GM21529 (cell line): ENCODE data around the gene SMIM21.

Experiments used
- ATAC-seq: cut with Tn5 transposase; IDR thresholded peaks from one replicate; pipeline ENCODE4 v1.9.1; 2021; ENCODE audit not compliant: unreplicated experiment

The SMIM21 gene

DNA sequence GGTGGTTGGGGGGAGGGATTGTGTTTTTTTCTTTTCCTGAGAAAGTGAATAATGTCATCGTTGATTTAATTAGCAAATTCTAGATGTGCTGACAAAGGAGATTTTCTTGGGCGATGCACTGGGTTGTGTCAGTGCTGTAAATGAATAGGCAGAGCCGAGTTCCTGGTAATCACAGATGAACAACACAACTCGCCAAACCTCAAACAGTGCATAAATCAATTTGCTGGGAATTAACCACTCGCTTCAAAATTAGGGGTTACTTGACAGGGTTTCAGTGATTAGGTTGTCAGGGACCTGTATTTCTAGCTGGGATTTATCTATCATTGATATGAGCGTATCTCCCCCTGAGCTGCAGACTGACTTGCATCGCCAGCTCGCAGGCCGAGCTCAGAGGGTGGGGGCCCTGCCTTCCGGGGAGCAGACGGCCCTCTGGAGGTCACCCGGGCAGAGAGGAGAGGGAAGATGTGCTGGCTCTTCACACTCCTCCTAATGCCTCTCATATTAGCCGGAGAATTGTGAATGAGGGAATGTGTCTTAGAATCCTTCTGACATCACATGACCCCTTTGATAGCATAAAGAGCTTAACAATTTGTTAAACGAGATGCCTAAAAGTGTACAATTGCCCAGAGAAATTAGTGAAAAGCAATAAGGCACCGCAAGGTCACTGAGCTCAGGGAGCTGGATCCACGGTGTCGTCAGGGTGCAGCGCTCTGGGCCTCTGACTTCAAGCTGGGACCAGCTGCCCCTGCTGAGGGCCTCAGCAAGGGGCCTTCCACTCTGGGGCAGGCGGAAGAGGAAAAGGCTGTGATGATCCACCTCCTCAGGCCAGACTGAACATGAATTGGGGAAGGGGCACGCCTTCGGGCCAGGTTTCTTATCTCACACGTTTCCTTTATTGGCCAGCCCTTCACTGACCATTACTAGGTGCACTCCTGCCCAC lies 48.9 kb downstream of the SMIM21 start:
- no peak for ATAC-seq

DNA sequence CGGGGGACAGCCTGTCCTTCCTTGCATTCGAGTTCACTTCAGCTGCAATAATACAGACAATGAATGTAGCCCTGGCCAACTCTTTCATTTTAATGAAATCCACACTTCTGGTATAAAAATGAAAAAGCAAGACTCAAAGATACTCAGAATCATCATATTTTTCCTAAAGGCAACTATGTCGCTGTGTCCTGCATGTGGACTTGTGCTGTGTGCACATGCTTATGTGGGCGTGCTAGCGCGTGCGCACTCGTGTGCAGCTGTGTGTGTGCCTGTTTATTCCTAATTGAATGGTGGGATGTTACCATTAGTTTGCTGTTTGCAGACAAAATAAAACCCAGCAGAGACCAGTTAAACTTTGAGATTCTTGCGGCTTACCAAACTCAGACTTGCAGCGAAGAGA lies 49.6 kb downstream of the SMIM21 start:
- ATAC-seq = no peak

DNA sequence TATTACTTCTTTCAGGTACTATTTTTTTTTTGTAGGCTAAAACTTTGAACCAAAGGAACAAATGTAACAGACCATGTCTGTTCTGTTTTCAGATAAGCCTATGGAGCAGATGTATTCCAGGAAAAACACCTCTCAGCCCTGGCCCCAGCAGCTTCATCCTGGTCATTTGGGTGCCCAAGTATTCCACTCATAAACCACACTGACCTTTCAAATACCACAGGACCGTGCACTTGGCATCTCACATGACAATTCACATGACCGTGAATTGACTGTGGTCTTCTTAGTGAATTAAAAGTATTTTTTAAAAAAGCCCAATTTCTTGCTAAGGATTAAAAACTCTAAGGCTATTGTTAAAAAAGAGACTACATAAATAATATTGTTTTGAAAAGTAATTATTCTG lies 50.2 kb downstream of the SMIM21 start:
- ATAC-seq = no peak

DNA sequence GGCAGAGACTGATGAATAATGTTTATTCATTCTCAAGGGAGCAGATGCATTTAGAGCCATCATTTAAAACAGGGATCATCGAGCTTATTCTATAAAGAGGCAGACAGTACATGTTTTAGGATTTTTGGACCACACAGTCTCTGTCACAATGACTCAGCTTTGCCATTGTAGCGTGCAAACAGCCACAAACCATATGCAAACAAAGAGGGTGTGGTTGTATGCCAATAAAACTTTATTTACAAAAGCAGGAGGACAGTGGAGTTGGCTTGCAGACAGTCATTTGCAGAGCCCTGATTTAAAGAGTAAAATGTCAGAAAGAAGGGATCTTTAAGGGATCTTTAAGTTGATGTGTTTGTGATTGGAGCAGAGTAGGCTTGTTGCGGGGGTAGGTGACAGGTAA lies 51.5 kb downstream of the SMIM21 start:
- ATAC-seq = no peak

DNA sequence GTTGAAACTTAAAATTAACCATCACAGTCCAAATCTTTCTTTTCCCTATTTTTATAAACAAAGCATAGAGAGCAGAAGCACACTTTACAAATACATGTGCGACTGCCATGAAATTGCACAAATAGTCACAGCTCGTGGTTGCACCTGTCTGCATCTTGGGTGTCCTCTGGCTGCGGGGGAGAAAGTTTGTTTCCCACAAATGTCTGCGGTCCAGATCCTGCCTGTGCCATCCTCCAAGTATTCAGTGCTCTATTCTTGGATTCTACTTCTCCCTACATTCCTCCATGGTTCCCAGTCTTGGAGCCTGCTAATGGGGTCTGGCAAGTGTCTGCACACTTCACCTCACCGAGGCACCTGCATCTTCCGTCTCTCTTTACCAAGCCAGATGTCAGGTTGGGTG lies 52.2 kb downstream of the SMIM21 start:
- ATAC-seq = no peak

DNA sequence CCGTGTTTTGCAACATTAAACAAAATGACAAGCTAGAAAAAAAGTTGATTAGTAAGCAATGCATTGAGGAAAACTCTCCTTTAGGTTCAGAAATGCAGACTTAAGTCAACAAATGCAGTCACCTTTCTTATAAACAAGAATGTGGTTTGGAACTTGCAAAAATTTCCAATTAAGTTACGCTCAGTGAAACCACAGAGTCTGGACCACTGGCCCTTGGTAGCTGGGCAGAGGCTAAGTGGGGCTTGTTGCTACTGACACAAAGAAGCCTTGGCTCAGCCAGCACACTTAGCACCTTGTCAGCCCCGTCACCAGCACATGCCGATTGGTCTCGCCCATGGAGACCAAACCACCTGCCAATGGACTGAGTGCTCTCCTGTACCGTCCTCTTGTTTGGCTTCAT lies 53.0 kb downstream of the SMIM21 start:
- no peak for ATAC-seq

DNA sequence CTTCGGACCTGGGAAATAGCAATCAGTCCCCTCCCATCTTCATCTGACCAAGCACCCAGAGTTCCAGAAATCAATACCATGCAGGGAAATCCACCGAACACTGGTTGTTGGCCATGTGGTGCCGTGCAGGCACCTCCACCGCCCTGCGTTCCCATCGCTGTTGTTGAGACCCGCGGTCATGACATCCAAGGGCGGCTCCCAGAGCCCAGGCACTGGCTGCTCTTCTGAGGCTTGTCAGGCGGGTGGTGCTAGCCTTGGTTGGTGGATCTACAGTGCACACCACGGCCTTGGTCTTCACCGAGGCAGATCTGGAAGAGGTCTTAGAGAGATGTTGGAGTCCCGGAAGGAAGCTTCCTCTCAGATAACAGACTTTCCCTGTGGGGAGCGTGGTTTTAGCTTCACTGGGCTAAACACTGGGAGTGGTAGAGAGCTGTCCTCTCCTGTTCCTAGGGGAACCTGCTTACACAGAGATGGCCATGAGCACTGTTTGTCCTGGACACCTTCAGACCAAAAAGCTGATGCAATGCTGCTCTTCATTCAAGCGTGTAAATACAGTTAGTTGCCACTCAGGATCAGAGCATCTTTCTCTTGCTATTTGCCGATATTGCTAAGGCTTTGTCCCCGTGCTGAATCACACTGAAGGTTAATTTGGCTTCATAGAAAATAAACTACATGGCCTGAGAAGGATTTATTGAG lies 58.3 kb downstream of the SMIM21 start:
- ATAC-seq = no peak

DNA sequence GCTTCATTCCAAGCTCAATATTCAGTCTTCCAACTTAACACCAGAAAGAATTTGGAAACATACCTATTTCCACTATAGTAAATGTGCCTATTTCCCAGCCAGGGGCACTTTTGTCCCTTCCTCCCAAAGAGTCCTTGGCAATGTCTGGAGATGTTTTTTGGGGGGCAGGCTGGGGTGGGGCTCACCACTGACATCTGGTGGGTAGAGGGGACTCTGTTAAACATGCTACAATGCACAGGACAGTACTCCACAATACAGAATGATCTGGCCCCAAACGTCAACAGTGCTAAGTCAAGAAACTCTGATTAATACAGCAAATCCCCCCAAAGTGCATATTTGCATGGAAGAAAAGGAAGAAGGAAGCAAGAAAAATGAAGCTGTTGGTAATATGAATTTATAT lies 61.7 kb downstream of the SMIM21 start:
- no peak for ATAC-seq

DNA sequence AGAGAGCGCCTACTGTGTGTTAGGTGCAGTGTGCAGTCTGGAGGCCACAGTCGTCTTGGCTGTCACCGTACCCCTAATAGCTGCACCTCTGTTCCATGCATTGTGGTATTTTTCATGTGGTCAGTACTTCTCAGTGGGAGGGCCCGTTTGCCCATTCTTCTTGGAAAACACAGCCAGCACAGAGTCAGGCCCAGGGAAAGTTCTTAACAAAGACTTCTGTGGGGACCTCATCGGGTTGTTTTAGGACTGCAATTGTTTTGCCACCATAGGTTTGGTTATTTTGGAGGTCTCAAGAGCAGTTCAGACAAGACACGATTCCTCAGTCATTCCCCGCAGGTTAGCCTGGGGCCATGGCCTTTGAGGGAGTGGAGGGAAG lies 62.3 kb downstream of the SMIM21 start:
- no peak for ATAC-seq

DNA sequence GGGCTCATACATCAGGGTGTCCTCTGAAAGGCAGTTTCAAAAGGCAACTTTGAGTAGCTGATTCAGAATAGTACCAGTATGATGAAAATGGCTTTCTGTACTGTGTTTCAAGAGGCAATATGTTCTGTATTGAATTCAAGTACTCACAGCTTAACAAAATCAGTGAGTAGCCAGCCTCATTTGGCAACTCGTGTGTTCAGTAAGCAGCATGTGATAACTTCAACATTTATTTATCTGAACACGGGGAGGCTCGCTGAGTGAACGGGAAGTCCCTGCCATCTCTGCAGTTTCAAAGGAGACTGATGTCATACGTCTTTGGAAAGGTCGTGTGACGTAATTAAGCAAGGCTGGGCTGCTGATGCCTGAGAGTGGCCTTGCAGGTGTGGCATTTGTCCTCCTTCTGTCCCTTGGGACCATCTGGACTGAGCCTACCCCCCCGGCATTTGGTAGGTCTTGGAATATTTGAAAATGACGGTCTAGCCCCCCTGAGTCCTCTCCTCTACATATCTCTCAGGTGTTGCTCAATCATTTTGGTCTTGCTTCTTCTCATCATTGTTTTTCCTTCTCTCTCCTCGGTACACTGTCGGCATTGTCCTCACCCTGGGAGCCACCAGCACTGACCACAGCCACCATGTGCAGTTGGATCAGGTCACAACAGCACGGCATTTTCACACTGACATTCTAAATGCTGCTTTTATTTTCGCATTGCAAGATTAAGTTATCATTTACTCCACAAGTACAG lies 62.8 kb downstream of the SMIM21 start:
- no peak for ATAC-seq

DNA sequence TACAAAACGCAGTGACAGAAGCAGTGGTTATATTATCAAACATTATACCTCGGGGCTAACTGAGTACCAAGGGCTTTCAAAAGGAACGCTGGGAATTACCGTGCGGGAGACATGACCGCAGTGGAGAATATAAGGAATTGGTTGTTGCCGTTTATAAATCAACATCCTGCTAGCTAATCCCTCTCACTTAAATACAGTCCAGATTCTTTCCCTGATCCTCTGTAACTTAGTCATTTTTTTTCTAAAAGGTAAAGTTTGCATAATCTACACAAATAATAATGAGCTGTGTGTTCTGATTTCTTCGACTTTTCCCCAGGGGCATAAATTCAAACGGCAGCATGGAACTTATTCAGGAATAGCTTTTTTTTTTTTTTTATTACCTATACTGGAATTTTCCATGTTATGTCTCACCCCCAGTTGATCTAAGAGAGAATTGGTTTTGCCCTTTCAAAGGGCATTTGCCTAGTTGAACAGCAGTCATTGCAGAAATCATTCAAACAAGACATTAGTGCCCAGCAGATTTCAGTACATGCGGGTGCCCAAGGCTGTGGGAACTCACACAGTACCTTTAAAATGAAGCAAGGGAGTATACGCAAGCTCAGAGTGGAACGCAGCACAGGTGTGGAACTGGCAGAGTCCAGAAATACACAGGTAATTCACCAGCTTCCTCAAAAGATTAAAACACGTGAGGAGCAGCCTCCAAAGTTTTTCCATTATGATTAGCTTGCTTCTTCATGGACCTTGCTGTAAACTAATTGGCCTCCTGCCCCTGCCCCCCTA lies 63.9 kb downstream of the SMIM21 start:
- ATAC-seq = no peak

DNA sequence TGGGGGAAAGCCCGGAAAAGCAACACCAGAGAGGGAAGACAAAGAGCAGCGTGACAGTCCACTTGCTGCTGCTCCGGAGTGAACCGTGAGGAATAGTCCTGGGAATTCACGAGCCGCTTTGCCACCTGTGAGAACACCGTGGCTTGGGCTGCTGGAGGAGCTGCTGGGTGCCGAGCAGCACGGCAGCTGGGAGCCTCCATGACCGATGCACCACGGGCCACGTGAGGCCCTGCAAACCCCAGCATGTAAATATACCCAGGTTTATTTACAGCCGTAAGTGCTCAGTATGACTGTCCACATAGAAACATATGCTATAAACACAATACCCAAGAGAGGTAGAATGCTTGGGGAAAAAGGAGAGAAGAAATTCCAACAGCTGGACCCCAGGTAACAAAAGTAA lies 65.1 kb downstream of the SMIM21 start:
- no peak for ATAC-seq

DNA sequence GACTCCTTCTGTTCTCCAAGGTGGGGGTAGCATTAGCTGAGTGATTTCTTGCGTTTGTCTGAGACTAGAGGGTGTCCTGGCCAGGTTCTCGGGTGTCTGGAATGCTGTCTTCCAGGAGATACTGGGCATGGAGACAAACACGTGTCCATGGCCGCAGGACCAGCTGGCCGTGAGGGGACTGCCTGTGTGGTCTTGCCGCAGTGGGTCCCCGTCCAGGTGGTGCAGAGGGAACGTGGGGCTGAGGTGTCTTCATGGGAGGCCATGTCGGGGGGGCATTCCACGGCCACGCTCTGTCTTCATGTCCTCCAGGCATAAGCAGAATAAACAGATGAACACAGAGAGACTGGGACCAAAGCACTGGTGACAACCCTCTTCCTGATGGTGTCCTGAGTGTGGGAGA lies 66.6 kb downstream of the SMIM21 start:
- no peak for ATAC-seq

DNA sequence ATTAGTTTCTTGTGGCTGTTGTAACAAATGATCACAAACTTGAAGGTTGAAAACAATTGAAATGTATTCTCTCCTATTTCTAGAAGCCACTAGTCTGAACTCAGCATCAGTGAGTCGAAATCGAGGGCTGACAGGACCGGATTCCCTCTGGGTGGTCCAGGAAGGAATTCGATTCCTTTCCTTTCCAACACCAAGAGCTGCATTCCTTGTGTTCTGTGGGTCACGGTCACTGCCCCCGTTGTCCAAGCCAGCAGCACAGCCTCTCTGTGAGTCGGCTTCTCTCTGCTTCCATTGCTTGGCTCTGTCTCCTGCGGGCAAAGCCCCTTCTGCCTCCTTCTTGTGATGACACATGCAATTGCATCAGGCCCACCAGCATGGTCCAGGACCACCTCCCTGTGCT lies 67.3 kb downstream of the SMIM21 start:
- no peak for ATAC-seq
